Stimulated activated CD4-positive, alpha-beta T cell treated with anti-CD3 and anti-CD28 coated beads, Interleukin-12 subunit alpha, Interleukin-12 subunit beta, amount 100 ng/mL, for 24 hours (primary cell): ENCODE results near the gene PRDM16.

Experiments used
- DNase-seq, 2 experiments: peaks; one replicate each; pipeline ENCODE4 v3.0.0-alpha.2; 2020; ENCODE audit warnings: low read depth in 2 of 2

The PRDM16 gene

GRCh38 chr1:3297756-3298155, 228.8 kb downstream of the PRDM16 start:
- DNase-seq: no peak

- no peak for DNase-seq
Measured at GRCh38 chr1:3298197-3298596, 229.2 kb downstream of the PRDM16 start.

- DNase-seq: no peak
Measured at GRCh38 chr1:3304246-3304645, 235.2 kb downstream of the PRDM16 start.

GRCh38 chr1:3304692-3305091, 235.7 kb downstream of the PRDM16 start:
- DNase-seq: no peak

- no peak for DNase-seq
Measured at GRCh38 chr1:3305156-3305555, 236.2 kb downstream of the PRDM16 start.

GRCh38 chr1:3306583-3307291, 237.7 kb downstream of the PRDM16 start:
- no peak for DNase-seq

- DNase-seq: no peak
Measured at GRCh38 chr1:3307359-3307758, 238.4 kb downstream of the PRDM16 start.

GRCh38 chr1:3308053-3308452, 239.1 kb downstream of the PRDM16 start:
- DNase-seq: no peak

- no peak for DNase-seq
Measured at GRCh38 chr1:3310718-3311400, 241.9 kb downstream of the PRDM16 start.

- no peak for DNase-seq
Measured at GRCh38 chr1:3311711-3312110, 242.7 kb downstream of the PRDM16 start.

GRCh38 chr1:3312310-3312897, 243.4 kb downstream of the PRDM16 start:
- DNase-seq: no peak

GRCh38 chr1:3312898-3313575, 244.0 kb downstream of the PRDM16 start:
- peak; percentile 37 to 70 for DNase-seq

- DNase-seq: no peak
Measured at GRCh38 chr1:3313576-3313950, 244.6 kb downstream of the PRDM16 start.

GRCh38 chr1:3314491-3315381, 245.7 kb downstream of the PRDM16 start:
- DNase-seq: no peak

GRCh38 chr1:3315399-3316339, 246.7 kb downstream of the PRDM16 start:
- no peak for DNase-seq

- no peak for DNase-seq
Measured at GRCh38 chr1:3316340-3316943, 247.4 kb downstream of the PRDM16 start.

- DNase-seq: no peak
Measured at GRCh38 chr1:3317456-3317855, 248.5 kb downstream of the PRDM16 start.

GRCh38 chr1:3318329-3318728, 249.3 kb downstream of the PRDM16 start:
- DNase-seq: no peak

- DNase-seq: peak in 1 of 2 experiments; percentile 22
Measured at GRCh38 chr1:3319874-3320245, 250.9 kb downstream of the PRDM16 start.
